GM12878 (cell line): ENCODE results near the gene ODAD4. TPM values are rescaled to one million over a fixed set of nuclear protein-coding genes. Genes with fewer than 3 reads are reported as not detected.

Source experiments
- ATAC-seq: fragments of 200-7000 bp; cut with Tn5 transposase; 3 replicates; pipeline ENCODE4 v1.9.1; 2020; ENCODE audit warnings: mild to moderate bottlenecking, moderate library complexity
- BruUV-seq: library from RNA; stranded (reverse); fragments of 400-500 nt; replicated peaks from 2 replicates; lab custom pipeline; 2021; lab: Mats Ljungman, UMichigan
- CTCF ChIA-PET: fragments of 300-600 bp; sonication (Branson Sonifier 250); formaldehyde crosslinking; extraction: SDS; loops from one replicate; lab custom pipeline; 2021; ENCODE audit warnings: inconsistent platforms; lab: Yijun Ruan, JAX
- POLR2A ChIA-PET: fragments of 350-600 bp; formaldehyde crosslinking; extraction: SDS; loops from one replicate; lab custom pipeline; 2021; ENCODE audit warnings: inconsistent platforms; lab: Charles Lee
- RAD21 ChIA-PET: fragments of 300-600 bp; sonication (Branson Sonifier 250); formaldehyde crosslinking; loops from one replicate; lab custom pipeline; 2023; ENCODE audit warnings: antibody characterized with exemption; ENCODE audit not compliant: unreplicated experiment; lab: Charles Lee
- SMC1A ChIA-PET: fragments of 300-600 bp; sonication (Branson Sonifier 250); formaldehyde crosslinking; loops from one replicate; lab custom pipeline; 2023; ENCODE audit not compliant: unreplicated experiment, uncharacterized antibody; lab: Charles Lee
- DNase-seq: peaks from one replicate; pipeline ENCODE4 v3.0.0-alpha.2; 2011; ENCODE audit warnings: low read depth, low spot score
- FAIRE-seq: peaks from 3 replicates; lab custom pipeline; 2011; peaks lifted over from hg19 to GRCh38; lab: Jason Lieb, UNC
- H2AFZ ChIP-seq: 2 replicates; pipeline ENCODE4 v1.6.0; 2011; ENCODE audit warnings: low read depth, low read length, control low read depth; ENCODE audit not compliant: control insufficient read depth
- H3K27ac ChIP-seq: 2 replicates; pipeline ENCODE4 v1.5.1; 2011; ENCODE audit warnings: control low read depth; ENCODE audit not compliant: control insufficient read depth, insufficient read depth
- H3K27me3 ChIP-seq, 2 experiments: replicated peaks in 1 of 2; 2 replicates each; pipeline versions ENCODE4 v1.6.0 to v1.6.1; 2011; ENCODE audit warnings: low read length in 1 of 2; ENCODE audit not compliant: control insufficient read depth in 2 of 2, insufficient read depth in 2 of 2
- H3K36me3 ChIP-seq, 2 experiments: 2 replicates each; pipeline ENCODE4 v1.5.1; 2011; ENCODE audit warnings: low read length in 1 of 2; ENCODE audit not compliant: control insufficient read depth in 2 of 2, insufficient read depth in 2 of 2
- H3K4me1 ChIP-seq: 2 replicates; pipeline ENCODE4 v1.6.1; 2011; ENCODE audit warnings: mild to moderate bottlenecking, low read length, moderate library complexity, mixed read lengths; ENCODE audit not compliant: control insufficient read depth, insufficient read depth
- H3K4me2 ChIP-seq: 2 replicates; pipeline ENCODE4 v1.6.0; 2011; ENCODE audit warnings: control low read depth; ENCODE audit not compliant: control insufficient read depth, insufficient read depth
- H3K4me3 ChIP-seq: fragments of 200-600 bp; sonication (generic); 2 replicates; pipeline ENCODE4 v1.5.1; 2016
- H3K79me2 ChIP-seq: 2 replicates; pipeline ENCODE4 v1.6.0; 2011; ENCODE audit warnings: low read length; ENCODE audit not compliant: control insufficient read depth, insufficient read depth
- H3K9ac ChIP-seq: 2 replicates; pipeline ENCODE4 v1.8.0; 2011; ENCODE audit warnings: low read length, control low read depth, mixed read lengths; ENCODE audit not compliant: control insufficient read depth, insufficient read depth
- H3K9me3 ChIP-seq: replicated peaks from 3 replicates; pipeline ENCODE4 v1.5.1; 2011; ENCODE audit warnings: mild to moderate bottlenecking, low read length; ENCODE audit not compliant: control insufficient read depth, insufficient read depth
- H4K20me1 ChIP-seq: 2 replicates; pipeline ENCODE4 v1.6.0; 2011; ENCODE audit not compliant: control insufficient read depth, insufficient read depth
- E2F8 ChIP-seq: fragments of 450-650 bp; IDR thresholded peaks from 2 replicates; pipeline ENCODE4 v1.6.1; 2018; ENCODE audit warnings: mild to moderate bottlenecking, low read depth, moderate library complexity; ENCODE audit not compliant: partially characterized antibody
- ELK1 ChIP-seq: IDR thresholded peaks from 2 replicates; pipeline ENCODE4 v1.6.1; 2012; ENCODE audit warnings: low read depth, low read length, improper control_type of control experiment
- JUNB ChIP-seq: IDR thresholded peaks from 2 replicates; pipeline ENCODE4 v1.6.1; 2016; ENCODE audit warnings: antibody characterized with exemption, mild to moderate bottlenecking
- LARP7 ChIP-seq: fragments of 450-650 bp; IDR thresholded peaks from 2 replicates; pipeline ENCODE4 v1.6.1; 2017; ENCODE audit warnings: mild to moderate bottlenecking
- MLLT1 ChIP-seq: fragments of 450-650 bp; IDR thresholded peaks from 2 replicates; pipeline ENCODE4 v1.6.1; 2016; ENCODE audit warnings: mild to moderate bottlenecking
- NR2C2 ChIP-seq: IDR thresholded peaks from 2 replicates; pipeline ENCODE4 v1.6.1; 2011; ENCODE audit warnings: borderline replicate concordance, low read depth; ENCODE audit not compliant: control insufficient read depth, insufficient read length
- NR2F1 ChIP-seq: fragments of 450-650 bp; conservative IDR thresholded peaks from 2 replicates; pipeline ENCODE4 v1.6.1; 2017; ENCODE audit warnings: mild to moderate bottlenecking
- PAX5 ChIP-seq: IDR thresholded peaks from 2 replicates; pipeline ENCODE4 v1.6.1; 2011; ENCODE audit warnings: low read depth, low read length, borderline replicate concordance
- POLR2AphosphoS5 ChIP-seq: IDR thresholded peaks from 2 replicates; pipeline ENCODE4 v1.6.1; 2011; ENCODE audit warnings: mild to moderate bottlenecking, low read length, inconsistent platforms
- SIN3A ChIP-seq: IDR thresholded peaks from 2 replicates; pipeline ENCODE4 v1.6.1; 2012; ENCODE audit warnings: low read depth, low read length, improper control_type of control experiment
- ZNF687 ChIP-seq: fragments of 450-650 bp; IDR thresholded peaks from 2 replicates; pipeline ENCODE4 v1.6.1; 2017; ENCODE audit warnings: mild to moderate bottlenecking, moderate library complexity
- WGBS: methylation state at CpG from one replicate; pipeline ENCODE4 v1.1.6; 2016; ENCODE audit warnings: low lambda C conversion rate; ENCODE audit not compliant: insufficient replicate concordance, insufficient coverage; ENCODE audit errors: missing lambda C conversion rate; 5-methylcytosine and 5-hydroxymethylcytosine counted together
- in situ Hi-C: fragments of 300-500 bp; cut with MboI; formaldehyde crosslinking; loops from 9 replicates; pipeline ENCODE4 v1.14.3; 2018; ENCODE audit warnings: mixed read lengths
- intact Hi-C: fragments of 100-400 bp; cut with micrococcal nuclease; formaldehyde crosslinking; loops from one replicate; pipeline ENCODE4 v1.14.2; 2022; ENCODE audit not compliant: unreplicated experiment
- polyA plus RNA-seq, 11 experiments: library from polyadenylated mRNA; depleted of rRNA in 4 of 11; unstranded in 6 of 11; stranded (reverse) in 5 of 11; fragments of >200 nt; fragmentation: Nextera tagmentation in 4 of 11; fragmentation: Illumina TruSeq in 1 of 11; extraction: Ambion mirVana in 4 of 11; extraction: Trizol in 1 of 11; gene quantifications; 1 replicate in 1 of 11; 2 replicates in 10 of 11; pipeline versions ENCODE4 v1.2.1 to v1.2.3, GENCODE V29; 2011 to 2016; ENCODE audit warnings: inconsistent platforms in 2 of 11, missing spikeins in 2 of 11, low read depth in 1 of 11
- total RNA-seq, 4 experiments: library from RNA; depleted of rRNA in 3 of 4; stranded (reverse); fragments of >200 nt in 3 of 4; fragmentation: Illumina TruSeq in 1 of 4; extraction: Trizol in 1 of 4; gene quantifications; 2 replicates each; pipeline versions ENCODE4 v1.2.1 to v1.2.3, GENCODE V29; 2013 to 2021

ODAD4 gene
- total and polyA plus RNA-seq, 10 of the 15 experiments (the other 5 are each of a cell fraction or from before 2014, with no cell fraction given), result 0.10 to 0.73 (median 0.35) TPM

GRCh38 chr17:41894791-41895331, 35.6 kb upstream of the ODAD4 start:
- WGBS, result 86% methylated on average over 7 of the region's 7 CpGs
- FAIRE-seq, result no peak

More at GRCh38 chr17:41894791-41895331, 35.6 kb upstream of the ODAD4 start:
- H3K27me3 ChIP-seq, result no peaks in the 10 kb centered on the region
- no peak overlapping the region for H3K4me2 ChIP-seq
- no peaks in the 10 kb centered on the region for H3K4me1 ChIP-seq
- H3K4me3 ChIP-seq, result no peak overlapping the region
- no peak overlapping the region for H3K27ac ChIP-seq
- no peak for DNase-seq
- peaks cover 33 to 48% of the 10 kb centered on the region in 2 experiments for H3K36me3 ChIP-seq
- no peak overlapping the region for H3K9ac ChIP-seq
- H3K9me3 ChIP-seq, result no peaks in the 10 kb centered on the region
- H4K20me1 ChIP-seq, result no peaks in the 10 kb centered on the region
- CTCF ChIA-PET, result interaction anchor here (0.6 to 0.8 kb wide), 2 partner anchors 10 to 228 kb away, joined by 3 read pairs; no protein-coding TSS in a partner anchor
- no peak for TF ChIP-seq MLLT1
- no peak for TF ChIP-seq JUNB
- no peak for TF ChIP-seq ZNF687
- TF ChIP-seq LARP7, result no peak
- no peak for TF ChIP-seq SIN3A
- TF ChIP-seq NR2F1, result no peak
- TF ChIP-seq NR2C2, result no peak
- TF ChIP-seq ELK1, result no peak
- TF ChIP-seq POLR2AphosphoS5, result no peak
- TF ChIP-seq E2F8, result no peak
- TF ChIP-seq PAX5, result no peak
- TF ChIP-seq, all 136 proteins: peak for 0
- Histone ChIP-seq H3K79me2 (no peaks in the 10 kb centered on the region), H2AFZ (no peak overlapping the region)
- in situ Hi-C loops (no loop called here), intact Hi-C loops (no loop called here)
- POLR2A ChIA-PET, result interaction anchor here (0.5 to 0.6 kb wide), 2 partner anchors 37 to 76 kb away, joined by 3 to 6 read pairs; no protein-coding TSS in a partner anchor
- SMC1A ChIA-PET, result interaction anchor here (0.6 to 1.0 kb wide), 3 partner anchors 16 to 319 kb away, joined by 3 read pairs; no protein-coding TSS in a partner anchor
- ATAC-seq, result no peak
- RAD21 ChIA-PET, result no interaction called here
- BruUV-seq, result no TSS peak
